HepG2 (cell line): ENCODE results near the gene UNC5CL. TPM values are rescaled to one million over a fixed set of nuclear protein-coding genes. Genes with fewer than 3 reads are reported as not detected.
A peak's percentile ranks its signal among the peaks of the same experiment; 100 is the strongest.

Source experiments
- ARID5B ChIP-seq: IDR thresholded peaks from 2 replicates; pipeline ENCODE4 v1.4.0; 2020; ENCODE audit warnings: mild to moderate bottlenecking, missing genetic modification reagents
- CENPT ChIP-seq: sonication (generic); formaldehyde crosslinking; IDR thresholded peaks from 2 replicates; pipeline ENCODE4 v1.8.0; 2022; ENCODE audit warnings: low read depth, mild to moderate bottlenecking, moderate library complexity, missing genetic modification reagents
- FIP1L1 ChIP-seq: fragments of 200-400 bp; formaldehyde crosslinking; IDR thresholded peaks from 2 replicates; pipeline ENCODE4 v1.6.1; 2018; ENCODE audit warnings: low read depth, mild to moderate bottlenecking, low read length, moderate library complexity, borderline replicate concordance; ENCODE audit not compliant: insufficient read depth
- KDM4B ChIP-seq: sonication (generic); formaldehyde crosslinking; IDR thresholded peaks from 2 replicates; pipeline ENCODE4 v1.4.0; 2020; ENCODE audit warnings: missing genetic modification reagents
- NFATC3 ChIP-seq: sonication (generic); formaldehyde crosslinking; IDR thresholded peaks from 2 replicates; pipeline ENCODE4 v1.5.1; 2020; ENCODE audit warnings: mild to moderate bottlenecking, missing genetic modification reagents
- NFKB2 ChIP-seq: sonication (generic); formaldehyde crosslinking; IDR thresholded peaks from 2 replicates; pipeline ENCODE4 v1.4.0; 2020; ENCODE audit warnings: missing genetic modification reagents, borderline replicate concordance
- PPARG ChIP-seq: conservative IDR thresholded peaks from 2 replicates; pipeline ENCODE4 v1.6.1; 2016; ENCODE audit warnings: missing biosample characterization, missing genetic modification reagents
- REST ChIP-seq, 2 experiments: IDR thresholded peaks; 2 replicates each; pipeline ENCODE4 v1.6.1; 2011 to 2012; ENCODE audit warnings: low read length in 2 of 2, borderline replicate concordance in 1 of 2, low read depth in 1 of 2, mild to moderate bottlenecking in 1 of 2, moderate library complexity in 1 of 2
- SALL1 ChIP-seq: sonication (generic); formaldehyde crosslinking; IDR thresholded peaks from 2 replicates; pipeline ENCODE4 v1.8.0; 2022; ENCODE audit warnings: mild to moderate bottlenecking, missing genetic modification reagents
- SP1 ChIP-seq, 2 experiments: fragments of 450-650 bp in 1 of 2; sonication (generic) in 1 of 2; formaldehyde crosslinking in 1 of 2; IDR thresholded peaks; 2 replicates each; pipeline versions ENCODE4 v1.4.0 to v1.6.1; 2016 to 2020; ENCODE audit warnings: missing genetic modification reagents in 1 of 2
- YEATS2 ChIP-seq: sonication (generic); formaldehyde crosslinking; IDR thresholded peaks from 2 replicates; pipeline ENCODE4 v1.4.0; 2020; ENCODE audit warnings: missing genetic modification reagents, borderline replicate concordance
- ZNF18 ChIP-seq: sonication (generic); formaldehyde crosslinking; IDR thresholded peaks from 2 replicates; pipeline ENCODE4 v1.8.0; 2022; ENCODE audit warnings: mild to moderate bottlenecking, missing genetic modification reagents; ENCODE audit not compliant: insufficient replicate concordance
- ZNF775 ChIP-seq: sonication (generic); formaldehyde crosslinking; IDR thresholded peaks from 2 replicates; pipeline ENCODE4 v1.4.0; 2020; ENCODE audit warnings: missing genetic modification reagents, mild to moderate bottlenecking, moderate library complexity, borderline replicate concordance
- ZNF776 ChIP-seq: sonication (generic); formaldehyde crosslinking; IDR thresholded peaks from 2 replicates; pipeline ENCODE4 v1.4.0; 2020; ENCODE audit warnings: mild to moderate bottlenecking, missing genetic modification reagents
- ZNF782 ChIP-seq: sonication (generic); formaldehyde crosslinking; IDR thresholded peaks from 2 replicates; pipeline ENCODE4 v1.4.0; 2020; ENCODE audit warnings: missing genetic modification reagents, mild to moderate bottlenecking, borderline replicate concordance
- polyA plus RNA-seq, 8 experiments: library from polyadenylated mRNA; depleted of rRNA in 3 of 8; stranded (reverse) in 7 of 8; unstranded in 1 of 8; fragments of >200 nt; fragmentation: Illumina TruSeq in 4 of 8; extraction: Trizol in 4 of 8; gene quantifications; 2 replicates each; pipeline versions ENCODE4 v1.2.1 to v1.2.3, GENCODE V29; 2011 to 2016; ENCODE audit warnings: low read depth in 4 of 8, missing spikeins in 1 of 8, mixed read lengths in 1 of 8; ENCODE audit not compliant: insufficient read depth in 1 of 8
- total RNA-seq, 5 experiments: library from RNA; depleted of rRNA; stranded (reverse); fragments of >200 nt; fragmentation: Illumina TruSeq; extraction: Trizol; gene quantifications; 2 replicates each; pipeline ENCODE4 v1.2.3, GENCODE V29; 2016; ENCODE audit warnings: low read depth in 1 of 5
- TF ChIP-seq, protein P1 (sequence below): sonication (generic); formaldehyde crosslinking; IDR thresholded peaks from 2 replicates; pipeline ENCODE4 v1.4.0; 2020; ENCODE audit warnings: missing genetic modification reagents

The UNC5CL gene
- total and polyA plus RNA-seq, 2 of the 13 experiments (the other 11 are each of a cell fraction or from before 2014, with no cell fraction given) = 2.4 to 2.5 TPM

DNA sequence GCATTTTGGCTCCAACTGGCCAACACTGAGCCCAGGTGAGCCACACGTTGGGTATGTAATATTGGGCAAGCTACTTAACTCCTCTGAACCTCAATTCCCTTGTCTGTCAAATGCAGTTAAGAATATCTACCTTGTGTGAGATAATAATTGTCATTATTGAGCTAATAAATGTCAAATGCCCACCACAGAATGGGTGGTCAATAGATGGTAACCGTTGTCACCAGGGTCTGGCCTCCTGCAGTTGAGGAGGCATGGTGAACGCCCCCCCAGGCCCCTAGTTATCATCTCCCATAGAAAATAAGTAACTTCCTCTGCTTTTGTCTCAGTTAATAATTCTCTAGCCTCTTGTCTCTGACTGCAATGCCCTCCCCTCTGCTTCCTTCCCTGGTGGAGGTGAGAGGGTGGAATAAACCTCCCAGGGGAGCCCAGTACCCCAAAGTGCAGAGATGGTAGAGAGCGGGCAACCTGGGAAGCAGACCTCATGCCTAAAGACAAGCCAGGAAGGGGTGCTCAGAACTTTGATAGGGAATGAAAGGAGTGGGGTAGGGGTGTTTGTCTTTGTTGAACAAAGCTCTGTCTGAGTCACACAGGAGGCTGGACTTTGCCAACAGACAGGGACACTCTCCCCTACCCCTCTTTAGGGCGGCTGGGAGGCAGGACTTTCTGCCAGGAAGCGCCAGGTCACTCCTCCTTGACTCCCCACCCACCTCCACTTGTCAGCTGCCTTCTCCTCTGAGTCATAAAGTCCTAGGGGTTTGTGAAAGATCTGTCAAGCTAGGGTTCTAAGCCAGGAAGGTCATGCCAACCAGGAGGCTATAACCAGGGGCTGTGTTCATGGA lies 1.3 kb upstream of the UNC5CL start (continued):
- TF ChIP-seq, protein P1, sequence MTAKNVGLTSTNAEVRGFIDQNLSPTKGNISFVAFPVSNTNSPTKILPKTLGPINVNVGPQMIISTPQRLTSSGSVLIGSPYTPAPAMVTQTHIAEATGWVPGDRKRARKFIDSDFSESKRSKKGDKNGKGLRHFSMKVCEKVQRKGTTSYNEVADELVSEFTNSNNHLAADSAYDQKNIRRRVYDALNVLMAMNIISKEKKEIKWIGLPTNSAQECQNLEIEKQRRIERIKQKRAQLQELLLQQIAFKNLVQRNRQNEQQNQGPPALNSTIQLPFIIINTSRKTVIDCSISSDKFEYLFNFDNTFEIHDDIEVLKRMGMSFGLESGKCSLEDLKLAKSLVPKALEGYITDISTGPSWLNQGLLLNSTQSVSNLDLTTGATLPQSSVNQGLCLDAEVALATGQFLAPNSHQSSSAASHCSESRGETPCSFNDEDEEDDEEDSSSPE (CRISPR knock-in tag) = peak; percentile 49; the same call in 1 of the 2 replicates
- TF ChIP-seq ZNF18 = peak; percentile 62
- no peak for TF ChIP-seq CENPT (CRISPR knock-in tag)
- TF ChIP-seq ZNF782 = no peak
- no peak for TF ChIP-seq ZNF776 (CRISPR knock-in tag)
- TF ChIP-seq SP1 (IDR thresholded peaks at IDR 0.05) = no peak
- peak; percentile 46; the same call in 1 of the 2 replicates for TF ChIP-seq SP1 (CRISPR knock-in tag; IDR thresholded peaks at IDR 0.05)
- peak; percentile 80 for TF ChIP-seq SALL1 (CRISPR knock-in tag)
- 0 out of 2 replicates have a peak, but pooled peaks have one; percentile 41 for TF ChIP-seq NFKB2 (CRISPR knock-in tag)
- 0 out of 2 replicates have a peak, but pooled peaks have one; percentile 50 for TF ChIP-seq PPARG
- no peak for TF ChIP-seq FIP1L1
- TF ChIP-seq KDM4B (CRISPR knock-in tag) = 0 out of 2 replicates have a peak, but pooled peaks have one; percentile 8
- TF ChIP-seq ARID5B = peak; percentile 89
- no peak for TF ChIP-seq ZNF775 (CRISPR knock-in tag)
- 0 out of 2 replicates have a peak, but pooled peaks have one; percentile 30 for TF ChIP-seq NFATC3 (CRISPR knock-in tag)
- TF ChIP-seq REST (IDR thresholded peaks at IDR 0.05; ENCODE audit: borderline replicate concordance in 1 of 2, low read depth in 1 of 2, low read length in 2 of 2) = no peak
- no peak for TF ChIP-seq YEATS2 (CRISPR knock-in tag)
